ENCODE measurements around the gene APC2. TPM values are rescaled to one million over a fixed set of nuclear protein-coding genes. Genes with fewer than 3 reads are reported as not detected.
A peak's percentile ranks its signal among the peaks of the same experiment; 100 is the strongest.

The APC2 gene
- total RNA-seq, 1 donor from 2014 or later = 0.22 TPM

- H3K27ac ChIP-seq (replicated peaks) = no peak overlapping the region
- intact Hi-C loops (cut with micrococcal nuclease) = no loop called here
- no peaks in the 10 kb centered on the region for H3K9me3 ChIP-seq (replicated peaks)
- H3K4me1 ChIP-seq = peaks cover 70% of the 10 kb centered on the region
- H3K36me3 ChIP-seq = no peaks in the 10 kb centered on the region
- TF ChIP-seq CTCF (IDR thresholded peaks at IDR 0.05; ENCODE audit: borderline replicate concordance) = no peak
- peaks cover 87% of the 10 kb centered on the region for H3K27me3 ChIP-seq (ENCODE audit: low read depth)
- peak overlapping the region; percentile 75 for H3K4me3 ChIP-seq
- no peak for DNase-seq
Measured at GRCh38 chr19:1467490-1468273, 17.8 kb downstream of the APC2 start.

- Histone ChIP-seq H3K27me3 (ENCODE audit: low read depth) (peaks cover 91% of the 10 kb centered on the region), H3K4me1 (peaks cover 71% of the 10 kb centered on the region)
- intact Hi-C loops (cut with micrococcal nuclease) = no loop called here
Measured at GRCh38 chr19:1468274-1468820, 18.4 kb downstream of the APC2 start.

GRCh38 chr19:1468821-1469254 lies 18.9 kb downstream of the APC2 start:
- no peaks in the 10 kb centered on the region for H3K9me3 ChIP-seq (replicated peaks)
- no peak for TF ChIP-seq CTCF (IDR thresholded peaks at IDR 0.05; ENCODE audit: borderline replicate concordance)
- H3K4me1 ChIP-seq = peaks cover 76% of the 10 kb centered on the region
- peak overlapping the region; percentile 75 for H3K4me3 ChIP-seq
- no peak for DNase-seq
- no peak overlapping the region for H3K27ac ChIP-seq (replicated peaks)
- intact Hi-C loops (cut with micrococcal nuclease) = no loop called here
- no peaks in the 10 kb centered on the region for H3K36me3 ChIP-seq
- peaks cover 88% of the 10 kb centered on the region for H3K27me3 ChIP-seq (ENCODE audit: low read depth)

More at GRCh38 chr19:1468274-1468820, 18.4 kb downstream of the APC2 start:
- Histone ChIP-seq H3K27ac (replicated peaks) (no peak overlapping the region), H3K9me3 (replicated peaks) (no peaks in the 10 kb centered on the region), H3K4me3 (peak overlapping the region; percentile 75), H3K36me3 (no peaks in the 10 kb centered on the region)
- TF ChIP-seq CTCF (IDR thresholded peaks at IDR 0.05; ENCODE audit: borderline replicate concordance) = no peak
- no peak for DNase-seq

GRCh38 chr19:1469255-1470054 lies 19.5 kb downstream of the APC2 start:
- Histone ChIP-seq H3K27me3 (ENCODE audit: low read depth) (peaks cover 82% of the 10 kb centered on the region), H3K27ac (replicated peaks) (peak overlapping the region; percentile 38), H3K4me3 (peak overlapping the region; percentile 75)

More at GRCh38 chr19:1469255-1470054, 19.5 kb downstream of the APC2 start:
- H3K36me3 ChIP-seq = no peaks in the 10 kb centered on the region
- no peaks in the 10 kb centered on the region for H3K9me3 ChIP-seq (replicated peaks)
- TF ChIP-seq CTCF (IDR thresholded peaks at IDR 0.05; ENCODE audit: borderline replicate concordance) = no peak
- H3K4me1 ChIP-seq = peaks cover 82% of the 10 kb centered on the region
- intact Hi-C loops (cut with micrococcal nuclease) = no loop called here
- DNase-seq = no peak

All from left ventricle myocardium inferior (tissue), 1 donor.